Smooth muscle cell (in vitro differentiated cells): ENCODE data around the gene UBASH3A. TPM values are rescaled to one million over a fixed set of nuclear protein-coding genes. Genes with fewer than 3 reads are reported as not detected.

Experiments
- DNase-seq: peaks from one replicate; lab custom pipeline; 2025; ENCODE audit not compliant: unreplicated experiment; lab: John Stamatoyannopoulos, UW
- H2AFZ ChIP-seq: fragments of 200-600 bp; sonication (generic); 2 replicates; pipeline ENCODE4 v1.6.0; 2016; ENCODE audit warnings: antibody characterized with exemption, low read depth, mild to moderate bottlenecking
- H3F3A ChIP-seq: fragments of 200-600 bp; sonication (generic); 2 replicates; pipeline ENCODE4 v1.6.0; 2017; ENCODE audit warnings: antibody characterized with exemption, low read depth
- H3K27ac ChIP-seq: fragments of 200-600 bp; sonication (generic); 2 replicates; pipeline ENCODE4 v1.5.1; 2016; ENCODE audit warnings: low read depth, mild to moderate bottlenecking
- H3K27me3 ChIP-seq: fragments of 200-600 bp; sonication (generic); 2 replicates; pipeline ENCODE4 v1.6.1; 2016; ENCODE audit warnings: low read depth, mild to moderate bottlenecking
- H3K36me3 ChIP-seq: fragments of 200-600 bp; sonication (generic); 2 replicates; pipeline ENCODE4 v1.5.1; 2016; ENCODE audit warnings: low read depth
- H3K4me1 ChIP-seq: fragments of 200-600 bp; sonication (generic); 2 replicates; pipeline ENCODE4 v1.5.1; 2016; ENCODE audit warnings: low read depth
- H3K4me2 ChIP-seq: fragments of 200-600 bp; sonication (generic); 2 replicates; pipeline ENCODE4 v1.6.0; 2016; ENCODE audit warnings: mild to moderate bottlenecking
- H3K4me3 ChIP-seq: fragments of 200-600 bp; sonication (generic); 2 replicates; pipeline ENCODE4 v1.5.1; 2016; ENCODE audit warnings: mild to moderate bottlenecking
- H3K79me2 ChIP-seq: fragments of 200-600 bp; sonication (generic); 2 replicates; pipeline ENCODE4 v1.6.0; 2016; ENCODE audit warnings: low read depth, mild to moderate bottlenecking
- H3K9ac ChIP-seq: fragments of 200-600 bp; sonication (generic); 2 replicates; pipeline ENCODE4 v1.6.0; 2016; ENCODE audit warnings: low read depth
- H3K9me3 ChIP-seq: fragments of 200-600 bp; sonication (generic); replicated peaks from 2 replicates; pipeline ENCODE4 v1.5.1; 2016; ENCODE audit warnings: low read depth
- H4K20me1 ChIP-seq: fragments of 200-600 bp; sonication (generic); 2 replicates; pipeline ENCODE4 v1.6.0; 2016; ENCODE audit warnings: low read depth
- CTCF ChIP-seq: fragments of 200-600 bp; sonication (generic); IDR thresholded peaks from 2 replicates; pipeline ENCODE4 v1.5.1; 2017; ENCODE audit warnings: borderline replicate concordance, mild to moderate bottlenecking, antibody characterized with exemption; ENCODE audit not compliant: insufficient read depth, poor library complexity, severe bottlenecking
- WGBS: methylation state at CpG from one replicate; pipeline ENCODE4 v1.1.7; 2016; ENCODE audit warnings: low lambda C conversion rate; 5-methylcytosine and 5-hydroxymethylcytosine counted together
- polyA plus RNA-seq: library from polyadenylated mRNA; unstranded; fragments of >200 nt; fragmentation: Nextera tagmentation; extraction: Ambion mirVana; gene quantifications from 2 replicates; pipeline ENCODE4 v1.2.1, GENCODE V29; 2016
- total RNA-seq: library from RNA; depleted of rRNA; stranded (reverse); fragments of >200 nt; gene quantifications from 2 replicates; pipeline ENCODE4 v1.2.3, GENCODE V29; 2014

UBASH3A gene
- total and polyA plus RNA-seq, 2 experiments from 2014 or later, result not detected

- DNase-seq, result no peak
- Histone ChIP-seq H3K27me3 (no peaks in the 10 kb centered on the region), H2AFZ (no peak overlapping the region), H3K36me3 (no peaks in the 10 kb centered on the region), H3K9me3 (no peaks in the 10 kb centered on the region), H3F3A (no peaks in the 10 kb centered on the region), H3K27ac (no peak overlapping the region), H3K4me3 (no peak overlapping the region), H4K20me1 (no peaks in the 10 kb centered on the region), H3K79me2 (no peaks in the 10 kb centered on the region), H3K4me1 (no peaks in the 10 kb centered on the region), H3K4me2 (no peak overlapping the region), H3K9ac (no peak overlapping the region)
- TF ChIP-seq CTCF, result no peak
- 88% methylated on average over 3 of the region's 3 CpGs for WGBS
Measured at GRCh38 chr21:42434884-42435283, 31.2 kb downstream of the UBASH3A start.

- no peak overlapping the region for H3K27ac ChIP-seq
- no peaks in the 10 kb centered on the region for H3K79me2 ChIP-seq
- H2AFZ ChIP-seq, result no peak overlapping the region
- no peaks in the 10 kb centered on the region for H3K9me3 ChIP-seq
- H3F3A ChIP-seq, result no peaks in the 10 kb centered on the region
- H3K4me1 ChIP-seq, result no peaks in the 10 kb centered on the region
- no peak overlapping the region for H3K4me3 ChIP-seq
- WGBS, result 71% methylated on average over 4 of the region's 4 CpGs
- DNase-seq, result no peak
- no peaks in the 10 kb centered on the region for H3K36me3 ChIP-seq
- H3K27me3 ChIP-seq, result no peaks in the 10 kb centered on the region
- H3K9ac ChIP-seq, result no peak overlapping the region
- H3K4me2 ChIP-seq, result no peak overlapping the region
- H4K20me1 ChIP-seq, result no peaks in the 10 kb centered on the region
- no peak for TF ChIP-seq CTCF
Measured at GRCh38 chr21:42435401-42435800, 31.7 kb downstream of the UBASH3A start.

GRCh38 chr21:42435833-42436232, 32.1 kb downstream of the UBASH3A start:
- no peak for TF ChIP-seq CTCF
- H3K4me2 ChIP-seq, result no peak overlapping the region
- H3K4me1 ChIP-seq, result no peaks in the 10 kb centered on the region
- no peak overlapping the region for H3K4me3 ChIP-seq
- no peak overlapping the region for H3K27ac ChIP-seq
- no peak overlapping the region for H3K9ac ChIP-seq
- H3F3A ChIP-seq, result no peaks in the 10 kb centered on the region
- no peaks in the 10 kb centered on the region for H3K36me3 ChIP-seq
- H4K20me1 ChIP-seq, result no peaks in the 10 kb centered on the region
- no peaks in the 10 kb centered on the region for H3K27me3 ChIP-seq
- no peak overlapping the region for H2AFZ ChIP-seq
- DNase-seq, result no peak
- no peaks in the 10 kb centered on the region for H3K9me3 ChIP-seq
- H3K79me2 ChIP-seq, result no peaks in the 10 kb centered on the region

- no peak overlapping the region for H2AFZ ChIP-seq
- no peaks in the 10 kb centered on the region for H3K4me1 ChIP-seq
- H3F3A ChIP-seq, result no peaks in the 10 kb centered on the region
- no peak for TF ChIP-seq CTCF
- no peaks in the 10 kb centered on the region for H3K79me2 ChIP-seq
- no peak overlapping the region for H3K4me2 ChIP-seq
- no peak overlapping the region for H3K27ac ChIP-seq
- H3K27me3 ChIP-seq, result no peaks in the 10 kb centered on the region
- H4K20me1 ChIP-seq, result no peaks in the 10 kb centered on the region
- H3K9ac ChIP-seq, result no peak overlapping the region
- H3K36me3 ChIP-seq, result no peaks in the 10 kb centered on the region
- no peaks in the 10 kb centered on the region for H3K9me3 ChIP-seq
- H3K4me3 ChIP-seq, result no peak overlapping the region
- no peak for DNase-seq
Measured at GRCh38 chr21:42436914-42437313, 33.2 kb downstream of the UBASH3A start.
